Coronary artery (tissue), 2 donors: ENCODE measurements around the gene APBB1IP.
A peak's percentile ranks its signal among the peaks of the same experiment; 100 is the strongest.
"Not testable (repeated sequence)": the region's sequence is repeated elsewhere in the genome, so short reads cannot be mapped to it uniquely, and the experiment has no call there.

ENCODE experiments used
- DNase-seq: peaks from one replicate; pipeline ENCODE4 v3.0.0-alpha.2; 2017; ENCODE audit warnings: low spot score
- H3K27ac ChIP-seq, 2 donors: fragments of 200-600 bp; sonication (generic); one replicate each; pipeline ENCODE4 v1.5.1; 2016 to 2019
- H3K4me3 ChIP-seq: fragments of 200-600 bp; sonication (generic); 2 replicates; pipeline ENCODE4 v1.5.1; 2016; ENCODE audit warnings: mild to moderate bottlenecking, moderate library complexity
- TF ChIP-seq, protein P1 (sequence below): fragments of 200-600 bp; sonication (generic); IDR thresholded peaks from one replicate; pipeline ENCODE4 v1.5.1; 2019; ENCODE audit warnings: antibody characterized with exemption

APBB1IP gene

DNA sequence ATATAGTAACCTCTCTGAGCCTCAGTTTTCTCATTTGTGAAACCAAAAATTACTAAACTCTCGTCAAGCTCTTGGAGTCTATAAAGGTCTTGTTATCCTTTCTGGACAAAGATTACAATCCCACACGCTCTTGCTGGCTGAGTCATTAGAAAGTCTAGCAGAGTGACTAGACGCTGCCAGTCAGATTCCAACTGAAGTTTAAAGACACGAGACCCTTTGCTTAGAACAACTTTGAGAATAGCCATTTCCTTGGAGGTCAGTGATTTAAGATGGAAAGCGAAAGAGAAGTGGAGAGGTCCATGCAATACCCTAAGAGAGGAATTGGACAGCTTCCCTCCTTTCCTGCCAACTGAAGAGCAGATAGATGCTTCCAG is 119.5 kb downstream of the APBB1IP start:
- no peak overlapping the region for H3K27ac ChIP-seq
- H3K4me3 ChIP-seq = peak overlapping the region; percentile 37
- TF ChIP-seq, protein P1, sequence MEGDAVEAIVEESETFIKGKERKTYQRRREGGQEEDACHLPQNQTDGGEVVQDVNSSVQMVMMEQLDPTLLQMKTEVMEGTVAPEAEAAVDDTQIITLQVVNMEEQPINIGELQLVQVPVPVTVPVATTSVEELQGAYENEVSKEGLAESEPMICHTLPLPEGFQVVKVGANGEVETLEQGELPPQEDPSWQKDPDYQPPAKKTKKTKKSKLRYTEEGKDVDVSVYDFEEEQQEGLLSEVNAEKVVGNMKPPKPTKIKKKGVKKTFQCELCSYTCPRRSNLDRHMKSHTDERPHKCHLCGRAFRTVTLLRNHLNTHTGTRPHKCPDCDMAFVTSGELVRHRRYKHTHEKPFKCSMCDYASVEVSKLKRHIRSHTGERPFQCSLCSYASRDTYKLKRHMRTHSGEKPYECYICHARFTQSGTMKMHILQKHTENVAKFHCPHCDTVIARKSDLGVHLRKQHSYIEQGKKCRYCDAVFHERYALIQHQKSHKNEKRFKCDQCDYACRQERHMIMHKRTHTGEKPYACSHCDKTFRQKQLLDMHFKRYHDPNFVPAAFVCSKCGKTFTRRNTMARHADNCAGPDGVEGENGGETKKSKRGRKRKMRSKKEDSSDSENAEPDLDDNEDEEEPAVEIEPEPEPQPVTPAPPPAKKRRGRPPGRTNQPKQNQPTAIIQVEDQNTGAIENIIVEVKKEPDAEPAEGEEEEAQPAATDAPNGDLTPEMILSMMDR = no peak

GRCh38 chr10:26566525-26567350 is 128.6 kb downstream of the APBB1IP start:
- DNase-seq = no peak
- Histone ChIP-seq H3K27ac (no peak overlapping the region), H3K4me3 (peak overlapping the region; percentile 66)
- TF ChIP-seq, protein P1 = no peak

More for the DNA sequence above, 119.5 kb downstream of the APBB1IP start:
- no peak for DNase-seq

DNA sequence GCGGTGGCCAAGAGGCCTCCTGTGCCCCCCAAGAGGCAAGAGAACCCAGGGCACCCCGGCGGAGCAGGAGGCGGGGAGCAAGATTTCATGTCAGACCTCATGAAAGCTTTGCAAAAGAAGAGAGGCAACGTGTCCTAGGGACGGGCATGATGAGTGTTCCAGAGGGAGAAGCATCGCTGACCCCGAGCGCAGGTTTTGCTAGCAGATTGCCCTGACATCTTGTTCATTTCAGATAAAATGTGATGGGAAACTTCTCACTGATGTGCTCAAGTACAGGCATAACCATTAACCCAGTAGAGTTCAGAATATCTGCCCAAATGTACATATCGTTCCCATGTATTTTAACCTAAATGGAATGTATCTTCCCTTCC is 129.2 kb downstream of the APBB1IP start:
- H3K4me3 ChIP-seq = peak overlapping the region; percentile 66
- H3K27ac ChIP-seq = no peak overlapping the region
- DNase-seq = no peak
- TF ChIP-seq, protein P1 = no peak

DNA sequence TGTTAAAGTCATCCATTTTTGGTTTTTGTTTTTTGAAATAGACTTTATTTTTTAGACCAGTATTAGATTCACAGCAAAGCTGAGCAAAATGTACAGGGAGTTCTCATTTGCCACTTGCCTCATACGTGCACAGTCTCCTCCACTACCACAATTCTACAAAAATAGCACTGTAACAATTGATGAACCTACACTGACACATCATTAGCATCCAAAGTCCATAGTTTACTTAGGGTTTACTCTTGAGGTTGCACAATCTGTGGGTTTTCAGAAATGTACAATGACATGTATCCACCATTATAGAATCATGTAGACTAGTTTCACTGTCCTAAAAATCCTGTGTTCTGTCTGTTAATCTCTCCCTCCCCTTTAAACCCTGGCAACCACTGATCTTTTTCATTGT is 133.5 kb downstream of the APBB1IP start:
- TF ChIP-seq, protein P1 = no peak
- Histone ChIP-seq H3K27ac (no peak overlapping the region), H3K4me3 (no peak overlapping the region)
- DNase-seq = no peak

GRCh38 chr10:26573674-26574073 is 135.5 kb downstream of the APBB1IP start:
- no peak for DNase-seq
- no peak overlapping the region for H3K27ac ChIP-seq
- TF ChIP-seq, protein P1 = no peak

GRCh38 chr10:26574783-26575182 is 136.6 kb downstream of the APBB1IP start:
- Histone ChIP-seq H3K4me3 (no peak overlapping the region), H3K27ac (no peak overlapping the region)
- TF ChIP-seq, protein P1 = no peak
- DNase-seq = no peak

More at GRCh38 chr10:26573674-26574073, 135.5 kb downstream of the APBB1IP start:
- no peak overlapping the region for H3K4me3 ChIP-seq

- not testable (repeated sequence) for DNase-seq, H3K4me3 ChIP-seq, H3K27ac ChIP-seq
Observed at GRCh38 chr10:26578371-26578770, 140.2 kb downstream of the APBB1IP start.
